GM12878 (cell line): Measurements from ENCODE around the gene ARHGDIA.

ENCODE experiments used
- BACH1 ChIP-seq: fragments of 450-650 bp; IDR thresholded peaks from 2 replicates; pipeline ENCODE4 v1.6.1; 2017; ENCODE audit warnings: mild to moderate bottlenecking, borderline replicate concordance
- CBFB ChIP-seq: IDR thresholded peaks from 2 replicates; pipeline ENCODE4 v1.6.1; 2016; ENCODE audit warnings: antibody characterized with exemption, low read depth
- CHD1 ChIP-seq: IDR thresholded peaks from 2 replicates; pipeline ENCODE4 v1.6.1; 2012; ENCODE audit warnings: low read depth, low read length, improper control_type of control experiment
- CTCF ChIP-seq, 3 experiments: IDR thresholded peaks in 2 of 3; conservative IDR thresholded peaks in 1 of 3; 2 replicates each; pipeline ENCODE4 v1.5.1; 2011; ENCODE audit warnings: low read depth in 3 of 3, low read length in 3 of 3, mild to moderate bottlenecking in 3 of 3, control low read depth in 2 of 3, moderate library complexity in 2 of 3, inconsistent platforms in 1 of 3, mixed read lengths in 1 of 3; ENCODE audit not compliant: control insufficient read depth in 2 of 3, insufficient read depth in 1 of 3; ENCODE audit errors: extremely low read depth in 1 of 3
- E2F8 ChIP-seq: fragments of 450-650 bp; IDR thresholded peaks from 2 replicates; pipeline ENCODE4 v1.6.1; 2018; ENCODE audit warnings: mild to moderate bottlenecking, low read depth, moderate library complexity; ENCODE audit not compliant: partially characterized antibody
- E4F1 ChIP-seq: fragments of 450-650 bp; IDR thresholded peaks from 2 replicates; pipeline ENCODE4 v1.6.1; 2018; ENCODE audit warnings: borderline replicate concordance, mild to moderate bottlenecking; ENCODE audit not compliant: partially characterized antibody
- EZH2 ChIP-seq: IDR thresholded peaks from 2 replicates; pipeline ENCODE4 v1.6.1; 2012; ENCODE audit warnings: low read depth, mild to moderate bottlenecking, control low read depth, inconsistent platforms, low read length, borderline replicate concordance; ENCODE audit not compliant: control insufficient read depth
- MTA3 ChIP-seq: IDR thresholded peaks from 2 replicates; pipeline ENCODE4 v1.6.1; 2012; ENCODE audit warnings: low read length, inconsistent platforms, borderline replicate concordance
- POLR2A ChIP-seq: IDR thresholded peaks from 2 replicates; pipeline ENCODE4 v1.6.1; 2011; ENCODE audit warnings: low read depth, mild to moderate bottlenecking, low read length
- POLR2AphosphoS5 ChIP-seq: IDR thresholded peaks from 2 replicates; pipeline ENCODE4 v1.6.1; 2011; ENCODE audit warnings: mild to moderate bottlenecking, low read length, inconsistent platforms
- SIN3A ChIP-seq: IDR thresholded peaks from 2 replicates; pipeline ENCODE4 v1.6.1; 2012; ENCODE audit warnings: low read depth, low read length, improper control_type of control experiment
- SREBF1 ChIP-seq: IDR thresholded peaks from 2 replicates; pipeline ENCODE4 v1.6.1; 2012; ENCODE audit warnings: mild to moderate bottlenecking, low read length
- SUZ12 ChIP-seq: fragments of 200-600 bp; sonication (generic); IDR thresholded peaks from one replicate; pipeline ENCODE4 v1.6.1; 2018; ENCODE audit warnings: antibody characterized with exemption, mild to moderate bottlenecking; ENCODE audit not compliant: unreplicated experiment
- YBX1 ChIP-seq: fragments of 450-650 bp; IDR thresholded peaks from 2 replicates; pipeline ENCODE4 v1.6.1; 2016; ENCODE audit warnings: antibody characterized with exemption

GRCh38 chr17:81822312-81822637 lies 48.9 kb downstream of the ARHGDIA start:
- TF ChIP-seq BACH1 (no peak), E2F8 (no peak), MTA3 (no peak), SREBF1 (no peak), CHD1 (no peak), EZH2 (no peak), SIN3A (no peak), E4F1 (no peak), POLR2AphosphoS5 (no peak), CBFB (no peak), CTCF (IDR thresholded peaks at IDR 0.05 in 2 of 3, conservative IDR thresholded peaks at IDR 0.05 in 1 of 3; ENCODE audit: control insufficient read depth in 2 of 3, extremely low read depth in 1 of 3, insufficient read depth in 1 of 3, low read depth in 3 of 3, low read length in 3 of 3) (no peak), YBX1 (no peak), POLR2A (no peak), SUZ12 (no peak)
